ENCODE data around the gene FCHSD2. TPM values are rescaled to one million over a fixed set of nuclear protein-coding genes. Genes with fewer than 3 reads are reported as not detected.
A peak's percentile ranks its signal among the peaks of the same experiment; 100 is the strongest.

FCHSD2 gene
- total and polyA plus RNA-seq, 2 of the 8 experiments (the other 6 are each of a cell fraction or from before 2014, with no cell fraction given): 4.1 to 7.8 TPM

DNA sequence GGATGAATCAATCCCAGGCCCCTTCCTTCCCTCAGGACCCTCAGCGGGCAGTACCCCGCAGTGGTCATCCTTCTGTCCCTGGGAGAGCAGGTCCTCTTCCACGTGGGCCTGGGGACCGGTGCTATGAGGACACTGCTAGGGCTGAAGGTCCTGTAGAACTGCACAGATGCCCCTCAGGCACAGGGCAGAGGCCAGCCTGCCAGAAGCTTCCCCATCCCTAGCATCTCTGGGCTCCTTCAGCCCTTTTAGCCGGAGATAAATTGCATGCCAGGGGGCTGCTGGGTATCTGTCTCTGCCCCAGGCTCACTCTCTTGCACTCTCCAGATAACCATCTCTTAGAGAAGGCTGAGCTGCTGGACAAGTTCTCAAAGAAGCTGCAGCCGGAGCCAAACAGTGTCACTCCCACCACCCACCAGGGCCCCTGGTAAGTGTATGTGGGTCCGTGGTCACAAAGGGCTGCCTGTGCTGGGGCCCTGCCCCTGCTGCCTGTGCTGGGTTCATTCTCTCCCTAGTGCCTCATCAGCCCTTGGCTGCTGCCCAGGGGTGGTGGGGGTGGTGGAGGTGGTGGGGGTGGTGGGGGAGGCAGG is 325.6 kb downstream of the FCHSD2 start:
- H3K9me3 ChIP-seq (ENCODE audit: insufficient read depth in 2 of 2, low read depth in 1 of 2, low read length in 1 of 2): no peaks in the 10 kb centered on the region
- no peak overlapping the region for H4K91ac ChIP-seq (replicated peaks; ENCODE audit: insufficient read length, low read length)
- H3K56ac ChIP-seq (replicated peaks; ENCODE audit: insufficient read length, low read depth, low read length): no peak overlapping the region
- no peaks in the 10 kb centered on the region for H3K79me1 ChIP-seq (ENCODE audit: low read depth, low read length)
- H3K18ac ChIP-seq (ENCODE audit: extremely low read depth, low read length): no peak overlapping the region
- H3K4ac ChIP-seq (replicated peaks; ENCODE audit: insufficient read length, low read depth, low read length): no peak overlapping the region
- H2BK20ac ChIP-seq (ENCODE audit: low read length): no peak overlapping the region
- H2BK120ac ChIP-seq (replicated peaks; ENCODE audit: low read depth, low read length): no peak overlapping the region
- no peaks in the 10 kb centered on the region for H3K36me3 ChIP-seq (ENCODE audit: control insufficient read depth in 2 of 4, insufficient read depth in 4 of 4, low read length in 3 of 4)
- no peak overlapping the region for H3K4me3 ChIP-seq (ENCODE audit: extremely low read depth in 1 of 4, insufficient read depth in 2 of 4, low read depth in 3 of 4, low read length in 4 of 4)
- H3K9ac ChIP-seq (replicated peaks in 1 of 4; ENCODE audit: extremely low read depth in 1 of 4, low read depth in 3 of 4, low read length in 3 of 4): no peak overlapping the region
- H3K79me2 ChIP-seq (ENCODE audit: control insufficient read depth in 1 of 2, insufficient read depth in 2 of 2, low read length in 2 of 2): peaks cover 0 to 2% of the 10 kb centered on the region in 2 experiments; a peak in 1 of 4 replicates
- DNase-seq (ENCODE audit: low read depth in 1 of 2, low spot score in 2 of 2) (no peak), FAIRE-seq (no peak)
- peaks cover 0 to 12% (median 9%) of the 10 kb centered on the region in 4 experiments; a peak in 5 of 7 replicates for H3K27me3 ChIP-seq (replicated peaks in 1 of 4; ENCODE audit: control insufficient read depth in 3 of 4, extremely low read depth in 1 of 4, insufficient read depth in 3 of 4, low read length in 3 of 4)
- H3K4me2 ChIP-seq (ENCODE audit: insufficient read depth in 1 of 2, low read depth in 2 of 2, low read length in 2 of 2): no peak overlapping the region
- H2BK5ac ChIP-seq (ENCODE audit: low read depth, low read length): no peak overlapping the region
- H3K27ac ChIP-seq (ENCODE audit: low read depth, low read length): no peak overlapping the region
- peak overlapping the region; percentile 19; the same call in 1 of the 2 replicates for H2BK12ac ChIP-seq (ENCODE audit: low read depth, low read length)
- H2AK5ac ChIP-seq (ENCODE audit: low read depth, low read length): no peak overlapping the region
- WGBS, 2 experiments (ENCODE audit: extremely low coverage in 1 of 2, insufficient coverage in 1 of 2, insufficient read length in 1 of 2, insufficient replicate concordance in 2 of 2, low coverage in 1 of 2, low lambda C conversion rate in 2 of 2, missing lambda C conversion rate in 1 of 2): 89% methylated on average over 7 of the region's 7 CpGs; no CpG with 5 or more reads in 1 of the 2 experiments
- H3K4me1 ChIP-seq (replicated peaks in 1 of 4; ENCODE audit: control insufficient read depth in 3 of 4, insufficient read depth in 4 of 4, low read length in 3 of 4): peaks cover 0 to 25% (median 16%) of the 10 kb centered on the region in 4 experiments; a peak in 5 of 7 replicates
- no peak overlapping the region for H2AFZ ChIP-seq (ENCODE audit: low read length)
- no peak overlapping the region for H3K23ac ChIP-seq (ENCODE audit: insufficient read length)
- H3K14ac ChIP-seq (ENCODE audit: insufficient read length): no peak overlapping the region
- no peak overlapping the region for H4K5ac ChIP-seq (ENCODE audit: insufficient read length, low read depth, low read length)
- POLR2A ChIA-PET (ENCODE audit: partially characterized antibody): interaction anchor here (1.0 kb wide), 1 partner anchor 9 kb away, joined by 3 read pairs; no protein-coding TSS in a partner anchor
- H4K20me1 ChIP-seq (replicated peaks in 1 of 2; ENCODE audit: control insufficient read depth in 1 of 2, insufficient read depth in 2 of 2, low read length in 2 of 2): peaks cover 0 to 4% of the 10 kb centered on the region in 2 experiments
- peaks cover 15% of the 10 kb centered on the region; the same call in 1 of the 2 replicates for H3K23me2 ChIP-seq (ENCODE audit: low read depth, low read length)
- CTCF ChIA-PET (ENCODE audit: partially characterized antibody): interaction anchor here (0.6 to 5.1 kb wide), 11 partner anchors 15 to 361 kb away, joined by 3 to 29 read pairs (median 4); no protein-coding TSS in a partner anchor
- no peak overlapping the region for H2BK15ac ChIP-seq (ENCODE audit: low read length)
- no peak overlapping the region for H4K8ac ChIP-seq (ENCODE audit: extremely low read depth, insufficient read depth, low read length)
- no peak for TF ChIP-seq SUZ12 (IDR thresholded peaks at IDR 0.05; ENCODE audit: low read length)
- no peak for TF ChIP-seq NRF1 (IDR thresholded peaks at IDR 0.05; ENCODE audit: low read depth, low read length)
- TF ChIP-seq KDM5A (IDR thresholded peaks at IDR 0.05; ENCODE audit: low read length): no peak
- no peak for TF ChIP-seq RBBP5 (IDR thresholded peaks at IDR 0.05; ENCODE audit: borderline replicate concordance, low read depth, low read length)
- TF ChIP-seq, protein P1, sequence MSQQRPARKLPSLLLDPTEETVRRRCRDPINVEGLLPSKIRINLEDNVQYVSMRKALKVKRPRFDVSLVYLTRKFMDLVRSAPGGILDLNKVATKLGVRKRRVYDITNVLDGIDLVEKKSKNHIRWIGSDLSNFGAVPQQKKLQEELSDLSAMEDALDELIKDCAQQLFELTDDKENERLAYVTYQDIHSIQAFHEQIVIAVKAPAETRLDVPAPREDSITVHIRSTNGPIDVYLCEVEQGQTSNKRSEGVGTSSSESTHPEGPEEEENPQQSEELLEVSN (IDR thresholded peaks at IDR 0.05): no peak
- TF ChIP-seq SRF (IDR thresholded peaks at IDR 0.05; ENCODE audit: low read depth, low read length): no peak
- TF ChIP-seq, protein P2, sequence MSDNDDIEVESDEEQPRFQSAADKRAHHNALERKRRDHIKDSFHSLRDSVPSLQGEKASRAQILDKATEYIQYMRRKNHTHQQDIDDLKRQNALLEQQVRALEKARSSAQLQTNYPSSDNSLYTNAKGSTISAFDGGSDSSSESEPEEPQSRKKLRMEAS (IDR thresholded peaks at IDR 0.05): no peak
- no peak for TF ChIP-seq BRCA1 (IDR thresholded peaks at IDR 0.05; ENCODE audit: low read depth, low read length)
- no peak for TF ChIP-seq KDM4A (IDR thresholded peaks at IDR 0.05; ENCODE audit: low read depth, low read length, severe bottlenecking)
- TF ChIP-seq SIN3A (conservative IDR thresholded peaks at IDR 0.05 in 1 of 2, IDR thresholded peaks at IDR 0.05 in 1 of 2; ENCODE audit: low read depth in 1 of 2, low read length in 2 of 2): no peak
- TF ChIP-seq CREB1 (IDR thresholded peaks at IDR 0.05): no peak
- TF ChIP-seq EP300 (IDR thresholded peaks at IDR 0.05; ENCODE audit: borderline replicate concordance in 1 of 2, low read depth in 2 of 2, low read length in 2 of 2): no peak
